Retinal pigment epithelial cell (primary cell): ENCODE data around the gene CD151.

Source experiments
- DNase-seq: peaks from one replicate; pipeline ENCODE4 v3.0.0-alpha.2; 2010; ENCODE audit warnings: low read depth
- H3K4me3 ChIP-seq: 2 replicates; pipeline ENCODE4 v1.5.1; 2011; ENCODE audit warnings: mild to moderate bottlenecking, low read length, control low read depth, moderate library complexity
- TF ChIP-seq, protein P1 (sequence below): conservative IDR thresholded peaks from 2 replicates; pipeline ENCODE4 v1.5.1; 2011; ENCODE audit warnings: low read depth, low read length, control low read depth, inconsistent platforms

Gene CD151

DNA sequence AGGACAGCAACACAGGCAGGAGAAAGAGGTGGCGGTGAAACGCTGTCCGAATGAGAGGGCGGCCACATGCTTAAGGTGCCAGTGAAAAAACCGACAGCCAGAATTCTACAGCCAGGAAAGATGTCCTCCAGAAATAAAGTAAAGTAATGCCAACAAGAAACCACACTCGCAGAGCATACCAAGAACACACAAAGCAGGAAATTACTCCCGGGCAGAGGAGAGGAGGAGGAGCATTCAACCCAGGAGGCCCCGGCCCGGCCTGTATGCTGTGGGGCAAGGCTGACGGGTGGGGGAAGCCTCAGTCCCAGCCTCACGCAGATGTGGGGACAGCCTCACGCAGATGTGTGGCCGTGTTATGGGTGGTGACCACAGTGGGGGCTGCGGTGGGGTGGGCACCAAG is 49.8 kb downstream of the CD151 start:
- DNase-seq, result no peak
- TF ChIP-seq, protein P1, sequence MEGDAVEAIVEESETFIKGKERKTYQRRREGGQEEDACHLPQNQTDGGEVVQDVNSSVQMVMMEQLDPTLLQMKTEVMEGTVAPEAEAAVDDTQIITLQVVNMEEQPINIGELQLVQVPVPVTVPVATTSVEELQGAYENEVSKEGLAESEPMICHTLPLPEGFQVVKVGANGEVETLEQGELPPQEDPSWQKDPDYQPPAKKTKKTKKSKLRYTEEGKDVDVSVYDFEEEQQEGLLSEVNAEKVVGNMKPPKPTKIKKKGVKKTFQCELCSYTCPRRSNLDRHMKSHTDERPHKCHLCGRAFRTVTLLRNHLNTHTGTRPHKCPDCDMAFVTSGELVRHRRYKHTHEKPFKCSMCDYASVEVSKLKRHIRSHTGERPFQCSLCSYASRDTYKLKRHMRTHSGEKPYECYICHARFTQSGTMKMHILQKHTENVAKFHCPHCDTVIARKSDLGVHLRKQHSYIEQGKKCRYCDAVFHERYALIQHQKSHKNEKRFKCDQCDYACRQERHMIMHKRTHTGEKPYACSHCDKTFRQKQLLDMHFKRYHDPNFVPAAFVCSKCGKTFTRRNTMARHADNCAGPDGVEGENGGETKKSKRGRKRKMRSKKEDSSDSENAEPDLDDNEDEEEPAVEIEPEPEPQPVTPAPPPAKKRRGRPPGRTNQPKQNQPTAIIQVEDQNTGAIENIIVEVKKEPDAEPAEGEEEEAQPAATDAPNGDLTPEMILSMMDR, result no peak
- no peak overlapping the region for H3K4me3 ChIP-seq

DNA sequence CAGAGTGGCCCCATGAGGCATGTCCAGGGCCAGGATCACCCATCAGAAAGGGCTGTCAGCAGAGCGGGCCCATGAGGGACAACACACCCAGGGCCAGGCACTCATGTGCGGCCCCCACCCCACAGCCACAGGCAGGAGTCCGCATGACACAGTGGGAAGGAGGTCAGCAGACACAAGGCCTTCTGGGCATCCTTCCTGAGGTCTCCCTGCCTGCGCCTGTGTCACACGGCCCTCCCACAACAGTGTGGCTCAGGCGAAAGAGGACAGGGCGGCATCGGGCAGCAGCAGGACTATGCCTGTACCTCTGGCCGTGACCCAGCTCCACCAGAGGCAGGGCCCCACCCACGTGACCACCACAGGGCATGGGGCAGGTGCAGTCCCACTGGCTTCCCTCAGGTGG is 50.8 kb downstream of the CD151 start:
- no peak for DNase-seq
- no peak overlapping the region for H3K4me3 ChIP-seq
- TF ChIP-seq, protein P1, result no peak

DNA sequence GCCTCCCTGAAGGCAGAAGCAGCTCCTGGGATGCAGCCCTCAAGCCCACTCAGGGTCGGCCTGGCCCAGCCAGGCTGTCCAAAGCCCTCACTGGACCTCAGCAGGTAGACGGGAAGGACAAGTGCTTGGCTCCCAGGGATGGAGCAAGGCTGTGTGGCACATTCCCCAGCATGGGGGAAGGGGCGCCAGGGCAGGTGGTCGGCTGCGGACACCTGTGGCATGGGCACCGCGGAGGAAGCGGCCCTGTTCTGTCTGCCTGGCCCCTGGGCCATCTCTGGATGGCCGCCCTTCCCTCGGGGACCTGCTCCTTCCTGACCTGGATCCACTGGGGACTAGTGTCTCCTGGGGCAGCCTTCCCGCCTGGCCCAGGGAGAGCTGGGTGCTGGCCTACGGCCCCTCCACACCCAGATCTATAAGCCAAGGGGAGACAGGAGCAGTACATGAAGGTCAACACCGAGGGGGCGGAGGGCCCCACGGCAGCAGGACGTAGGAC is 51.9 kb downstream of the CD151 start:
- no peak for DNase-seq
- H3K4me3 ChIP-seq, result no peak overlapping the region
- TF ChIP-seq, protein P1, result no peak

DNA sequence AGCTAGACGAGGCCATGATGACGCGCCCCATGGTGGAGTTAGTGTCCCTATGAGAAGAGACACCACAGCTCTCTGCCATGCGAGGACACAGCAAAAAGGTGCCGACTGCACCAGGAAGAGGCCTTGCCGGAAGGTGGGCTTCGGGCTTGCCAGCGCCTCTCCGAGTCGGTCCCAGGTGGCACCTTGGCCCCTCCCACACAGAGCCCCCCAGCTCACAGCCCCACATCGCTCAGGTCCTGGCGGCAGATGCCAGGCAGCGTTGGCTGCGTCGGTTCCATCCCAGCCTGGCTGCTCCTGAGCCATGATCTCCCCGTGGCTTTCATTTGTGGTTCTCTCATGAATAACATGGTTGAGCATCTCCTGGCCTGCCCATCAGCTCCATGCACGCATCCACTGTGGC is 53.8 kb downstream of the CD151 start:
- H3K4me3 ChIP-seq, result no peak overlapping the region
- TF ChIP-seq, protein P1, result no peak
- no peak for DNase-seq

DNA sequence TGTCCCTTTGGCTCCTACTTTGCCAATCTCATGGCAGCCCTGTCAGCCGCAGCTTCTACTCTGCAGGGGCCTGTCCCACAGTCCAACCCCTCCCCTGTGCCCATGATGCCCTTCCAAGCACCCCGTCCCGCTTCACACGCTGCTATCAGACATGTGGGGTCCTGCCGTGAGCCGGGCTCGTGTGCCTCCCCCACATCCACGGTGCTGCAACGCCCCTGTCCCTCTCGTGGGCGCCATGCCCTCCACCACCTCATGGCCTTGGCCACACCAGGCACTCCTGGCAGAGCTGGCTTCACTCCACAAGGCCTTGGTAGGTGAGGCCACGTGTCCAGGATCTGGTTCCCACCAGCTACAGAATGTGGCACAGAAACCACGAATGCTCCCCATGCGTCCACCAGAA is 54.8 kb downstream of the CD151 start:
- TF ChIP-seq, protein P1, result no peak
- DNase-seq, result no peak
- H3K4me3 ChIP-seq, result no peak overlapping the region
